HCT116 (cell line): ENCODE measurements around the gene FUNDC2. TPM values are rescaled to one million over a fixed set of nuclear protein-coding genes. Genes with fewer than 3 reads are reported as not detected.
A peak's percentile ranks its signal among the peaks of the same experiment; 100 is the strongest.

Experiments used
- ATAC-seq: fragments of 200-7000 bp; cut with Tn5 transposase; 2 replicates; pipeline ENCODE4 v1.9.1; 2020; ENCODE audit warnings: mild to moderate bottlenecking, moderate library complexity
- BruUV-seq: library from RNA; stranded (reverse); fragments of 400-500 nt; replicated peaks from 2 replicates; lab custom pipeline; 2021; lab: Mats Ljungman, UMichigan
- CTCF ChIA-PET: fragments of 300-600 bp; sonication (Branson Sonifier 250); formaldehyde crosslinking; loops from one replicate; lab custom pipeline; 2021; ENCODE audit warnings: antibody characterized with exemption; lab: Charles Lee
- POLR2A ChIA-PET: fragments of 300-600, 350-600 bp; sonication (Branson Sonifier 250); formaldehyde crosslinking; loops from one replicate; lab custom pipeline; 2021; ENCODE audit warnings: antibody characterized with exemption; lab: Charles Lee
- RAD21 ChIA-PET, 2 experiments: fragments of 300-600 bp; sonication (Branson Sonifier 250); formaldehyde crosslinking; loops; one replicate each; lab custom pipeline; 2023; ENCODE audit warnings: low total read pairs in 2 of 2; ENCODE audit not compliant: uncharacterized antibody in 2 of 2, unreplicated experiment in 2 of 2, low non-redundant PET in 1 of 2; lab: Charles Lee
- DNase-seq: peaks from one replicate; pipeline ENCODE4 v3.0.0-alpha.2; 2010; ENCODE audit warnings: low read depth, low spot score
- H2AFZ ChIP-seq: fragments of 200-600 bp; shearing (Covaris generic), sonication (generic); 2 replicates; pipeline ENCODE4 v1.6.1; 2017; ENCODE audit warnings: low read depth, mixed run types, mixed read lengths, antibody characterized with exemption, low read length; ENCODE audit not compliant: poor library complexity, severe bottlenecking
- H3K27ac ChIP-seq: 2 replicates; pipeline ENCODE4 v1.5.1; 2012; ENCODE audit warnings: low read depth, low read length
- H3K27me3 ChIP-seq: fragments of 200-600 bp; sonication (generic); 2 replicates; pipeline ENCODE4 v1.6.1; 2016; ENCODE audit warnings: mixed run types, low read length, mixed read lengths; ENCODE audit not compliant: insufficient read depth
- H3K36me3 ChIP-seq, 2 experiments: fragments of 200-500 bp in 1 of 2; fragments of 200-600 bp in 1 of 2; sonication (Bioruptor generic) in 1 of 2; sonication (generic) in 1 of 2; 2 replicates each; pipeline versions ENCODE4 v1.5.1 to v1.6.1; 2014 to 2016; ENCODE audit warnings: low read length in 2 of 2, inconsistent platforms in 1 of 2, mixed read lengths in 1 of 2, mixed run types in 1 of 2; ENCODE audit not compliant: insufficient read depth in 2 of 2, control insufficient read depth in 1 of 2
- H3K4me1 ChIP-seq, 2 experiments: fragments of 200-600 bp in 1 of 2; sonication (generic) in 1 of 2; 2 replicates each; pipeline versions ENCODE4 v1.5.1 to v1.6.1; 2012 to 2017; ENCODE audit warnings: low read length in 2 of 2, inconsistent platforms in 1 of 2, mild to moderate bottlenecking in 1 of 2, mixed read lengths in 1 of 2, mixed run types in 1 of 2, moderate library complexity in 1 of 2; ENCODE audit not compliant: insufficient read depth in 2 of 2, control insufficient read depth in 1 of 2
- H3K4me2 ChIP-seq: fragments of 200-600 bp; sonication (generic); 2 replicates; pipeline ENCODE4 v1.6.1; 2017; ENCODE audit warnings: mixed run types, low read length, mixed read lengths
- H3K4me3 ChIP-seq, 2 experiments: fragments of 200-600 bp in 1 of 2; sonication (generic) in 1 of 2; replicated peaks in 1 of 2; 2 replicates each; pipeline ENCODE4 v1.5.1; 2011 to 2016; ENCODE audit warnings: low read length in 2 of 2, control low read depth in 1 of 2, low read depth in 1 of 2, mild to moderate bottlenecking in 1 of 2, mixed read lengths in 1 of 2, mixed run types in 1 of 2
- H3K79me2 ChIP-seq: fragments of 200-600 bp; sonication (generic); 2 replicates; pipeline ENCODE4 v1.6.1; 2017; ENCODE audit warnings: mild to moderate bottlenecking, mixed run types, low read length, moderate library complexity, mixed read lengths; ENCODE audit not compliant: insufficient read depth
- H3K9ac ChIP-seq: fragments of 200-600 bp; sonication (generic); 2 replicates; pipeline ENCODE4 v1.6.1; 2016; ENCODE audit warnings: low read length, mixed read lengths
- H3K9me2 ChIP-seq: fragments of 200-600 bp; sonication (generic), shearing (Covaris generic); 2 replicates; pipeline ENCODE4 v1.6.1; 2017; ENCODE audit warnings: mixed run types, mild to moderate bottlenecking, moderate library complexity; ENCODE audit not compliant: insufficient read depth
- H3K9me3 ChIP-seq, 2 experiments: fragments of 200-500 bp in 1 of 2; fragments of 200-600 bp in 1 of 2; sonication (Bioruptor generic) in 1 of 2; sonication (generic) in 1 of 2; 2 replicates each; pipeline ENCODE4 v1.6.1; 2014 to 2017; ENCODE audit warnings: low read length in 2 of 2, mixed read lengths in 2 of 2, inconsistent platforms in 1 of 2, low read depth in 1 of 2, mild to moderate bottlenecking in 1 of 2, mixed run types in 1 of 2, moderate library complexity in 1 of 2; ENCODE audit not compliant: control insufficient read depth in 1 of 2, insufficient read depth in 1 of 2
- H4K20me1 ChIP-seq: fragments of 200-600 bp; sonication (generic), shearing (Covaris generic); 2 replicates; pipeline ENCODE4 v1.6.1; 2017; ENCODE audit warnings: mixed run types, mild to moderate bottlenecking, moderate library complexity; ENCODE audit not compliant: insufficient read depth
- CBX3 ChIP-seq: IDR thresholded peaks from 2 replicates; pipeline ENCODE4 v1.6.1; 2012; ENCODE audit warnings: low read depth
- CTCF ChIP-seq, 3 experiments: fragments of 200-600 bp in 1 of 3; sonication (generic) in 1 of 3; IDR thresholded peaks in 2 of 3; conservative IDR thresholded peaks in 1 of 3; 2 replicates each; pipeline ENCODE4 v1.5.1; 2012 to 2017; ENCODE audit warnings: low read depth in 2 of 3, low read length in 2 of 3, antibody characterized with exemption in 1 of 3, borderline replicate concordance in 1 of 3, control low read depth in 1 of 3, mild to moderate bottlenecking in 1 of 3, mixed read lengths in 1 of 3, mixed run types in 1 of 3, moderate library complexity in 1 of 3; ENCODE audit not compliant: insufficient read depth in 1 of 3
- JUND ChIP-seq: IDR thresholded peaks from 2 replicates; pipeline ENCODE4 v1.6.1; 2012
- MAX ChIP-seq: IDR thresholded peaks from 2 replicates; pipeline ENCODE4 v1.6.1; 2012
- RAD21 ChIP-seq: IDR thresholded peaks from 2 replicates; pipeline ENCODE4 v1.6.1; 2012; ENCODE audit warnings: low read depth, mild to moderate bottlenecking
- SP1 ChIP-seq: IDR thresholded peaks from 2 replicates; pipeline ENCODE4 v1.6.1; 2012; ENCODE audit warnings: low read depth
- ZNF274 ChIP-seq: fragments of 200-500 bp; sonication (Bioruptor generic); IDR thresholded peaks from 2 replicates; pipeline ENCODE4 v1.6.1; 2014; ENCODE audit warnings: mild to moderate bottlenecking, low read depth, low read length, inconsistent platforms
- intact Hi-C: fragments of 100-400 bp; cut with micrococcal nuclease; formaldehyde crosslinking; loops from 2 replicates; pipeline ENCODE4 v1.10.0; 2022
- total RNA-seq: library from RNA; stranded (reverse); gene quantifications from one replicate; pipeline ENCODE4 v1.2.1, GENCODE V29; 2021; ENCODE audit not compliant: unreplicated experiment
- TF ChIP-seq, protein P1 (sequence below): IDR thresholded peaks from 2 replicates; pipeline ENCODE4 v1.6.1; 2012

FUNDC2 gene
- total RNA-seq, 1 experiment from 2014 or later = 32.5 TPM

DNA sequence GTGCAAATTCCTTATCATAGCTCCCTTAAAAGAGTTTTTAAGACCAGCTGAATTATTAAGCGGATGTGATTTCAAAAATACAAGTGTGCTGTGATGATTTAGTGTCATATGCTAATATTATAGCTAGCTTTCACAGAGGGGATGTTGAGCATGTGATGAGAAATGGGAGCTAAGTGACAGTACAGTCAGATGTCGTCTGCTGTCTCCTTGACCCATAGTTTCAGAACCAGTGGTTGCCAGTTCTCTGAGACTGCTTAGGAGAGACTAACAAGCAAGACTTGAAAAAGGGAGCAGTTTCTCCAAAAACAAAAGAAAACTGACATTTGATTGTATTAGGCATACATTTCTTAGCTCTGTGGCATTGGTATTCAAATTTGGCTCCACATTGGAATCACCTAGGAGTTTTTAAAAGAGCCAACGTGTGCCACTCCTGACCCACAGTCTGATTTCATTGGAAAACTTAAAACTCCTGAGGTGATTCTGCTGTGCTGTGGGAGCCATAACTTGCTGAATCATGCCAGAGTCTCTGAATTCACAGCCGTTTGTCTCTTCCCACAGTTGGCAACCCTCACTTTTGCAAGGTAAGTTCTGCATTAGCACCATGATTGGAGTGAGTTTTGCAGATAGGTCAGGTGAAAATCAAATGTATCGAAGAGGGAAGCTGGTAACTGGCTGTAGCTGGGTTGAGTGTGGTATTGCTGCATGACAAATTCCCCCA, 20.3 kb downstream of the FUNDC2 start:
- DNase-seq (no peak), ATAC-seq (no peak)
- ChIA-PET CTCF (interaction anchor here (1.3 kb wide), 1 partner anchor 10 kb away, joined by 3 read pairs; no protein-coding TSS in a partner anchor), POLR2A (no interaction called here), RAD21 (no interaction called here)
- H3K4me1 ChIP-seq = no peaks in the 10 kb centered on the region
- no peaks in the 10 kb centered on the region for H3K36me3 ChIP-seq
- no peak overlapping the region for H3K27ac ChIP-seq
- H3K79me2 ChIP-seq = no peaks in the 10 kb centered on the region
- intact Hi-C loops = no loop called here
- H3K9ac ChIP-seq = no peak overlapping the region
- no peaks in the 10 kb centered on the region for H3K27me3 ChIP-seq
- H2AFZ ChIP-seq = no peak overlapping the region
- no TSS peak for BruUV-seq
- no peak overlapping the region for H3K4me2 ChIP-seq
- H3K4me3 ChIP-seq = no peak overlapping the region
- H3K9me3 ChIP-seq = no peaks in the 10 kb centered on the region
- no peaks in the 10 kb centered on the region for H4K20me1 ChIP-seq
- TF ChIP-seq MAX = no peak
- no peak for TF ChIP-seq JUND
- TF ChIP-seq, protein P1, sequence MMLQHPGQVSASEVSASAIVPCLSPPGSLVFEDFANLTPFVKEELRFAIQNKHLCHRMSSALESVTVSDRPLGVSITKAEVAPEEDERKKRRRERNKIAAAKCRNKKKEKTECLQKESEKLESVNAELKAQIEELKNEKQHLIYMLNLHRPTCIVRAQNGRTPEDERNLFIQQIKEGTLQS = no peak
- no peak for TF ChIP-seq ZNF274
- no peaks in the 10 kb centered on the region for H3K9me2 ChIP-seq

DNA sequence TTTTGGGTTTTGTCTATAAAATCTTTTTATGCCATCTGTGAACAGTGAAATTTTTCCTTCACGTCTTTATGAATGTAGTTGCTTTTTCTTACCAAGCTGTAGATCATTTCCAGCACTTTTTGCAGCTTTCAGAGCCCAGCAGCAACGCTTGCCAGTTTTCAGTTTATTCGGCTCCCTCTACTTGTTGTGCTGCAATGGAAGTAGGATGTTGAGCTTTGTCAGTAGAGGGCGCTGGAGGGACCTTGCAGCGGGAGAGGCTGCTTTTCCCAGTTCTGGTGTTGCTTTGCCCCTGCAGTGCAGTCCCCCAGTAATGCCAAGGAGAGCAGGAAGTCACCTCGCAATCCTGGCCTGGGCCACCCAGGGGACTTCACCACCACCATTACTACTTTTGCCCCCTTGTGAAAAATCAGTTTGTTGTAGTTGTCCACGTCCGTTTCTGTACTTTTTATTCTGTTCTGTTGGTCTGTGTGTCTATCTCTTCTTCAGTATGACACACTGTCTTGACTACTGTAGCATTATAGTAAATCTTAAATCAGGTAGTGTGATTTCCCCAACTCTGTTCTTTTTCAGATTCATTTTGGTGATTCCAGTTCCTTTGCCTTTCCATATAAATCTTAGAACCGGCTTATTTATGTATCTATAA, 22.5 kb downstream of the FUNDC2 start:
- no TSS peak for BruUV-seq
- H4K20me1 ChIP-seq = no peaks in the 10 kb centered on the region
- no peak overlapping the region for H3K4me2 ChIP-seq
- POLR2A ChIA-PET = no interaction called here
- DNase-seq (no peak), ATAC-seq (peak; percentile 78)
- CTCF ChIA-PET = interaction anchor here (0.7 to 1.1 kb wide), 3 partner anchors 9 to 141 kb away, joined by 3 to 4 read pairs (median 4); no protein-coding TSS in a partner anchor
- peak; percentile 55 to 65 (median 61); a peak in 5 of 6 replicates for TF ChIP-seq CTCF (IDR thresholded peaks at IDR 0.05 in 2 of 3, conservative IDR thresholded peaks at IDR 0.05 in 1 of 3; ENCODE audit: borderline replicate concordance in 1 of 3, insufficient read depth in 1 of 3, low read depth in 2 of 3, low read length in 2 of 3)
- TF ChIP-seq RAD21 = peak; percentile 35; the same call in 1 of the 2 replicates
- TF ChIP-seq CBX3 = peak; percentile 32; the same call in 1 of the 2 replicates
- no peak for TF ChIP-seq SP1
- H3K9me2 ChIP-seq = no peaks in the 10 kb centered on the region
- no peaks in the 10 kb centered on the region for H3K4me1 ChIP-seq
- no peaks in the 10 kb centered on the region for H3K9me3 ChIP-seq
- no peak overlapping the region for H3K9ac ChIP-seq
- intact Hi-C loops = no loop called here
- no peak overlapping the region for H3K27ac ChIP-seq
- no peaks in the 10 kb centered on the region for H3K36me3 ChIP-seq
- no peak overlapping the region for H2AFZ ChIP-seq
- H3K4me3 ChIP-seq = no peak overlapping the region
- H3K79me2 ChIP-seq = no peaks in the 10 kb centered on the region
- no peaks in the 10 kb centered on the region for H3K27me3 ChIP-seq
- RAD21 ChIA-PET = interaction anchor here in 1 of 2 experiments (0.7 kb wide), 1 partner anchor 130 kb away, joined by 3 read pairs; no protein-coding TSS in a partner anchor
